ENCODE results near the gene HDAC5. TPM values are rescaled to one million over a fixed set of nuclear protein-coding genes. Genes with fewer than 3 reads are reported as not detected.

HDAC5 gene
- total and polyA plus RNA-seq, 2 of the 8 experiments (the other 6 are each of a cell fraction or from before 2014, with no cell fraction given) = 48.5 to 54.4 TPM

GRCh38 chr17:44092051-44092450 is 31.4 kb downstream of the HDAC5 start:
- Histone ChIP-seq H2BK12ac (ENCODE audit: low read depth, low read length) (no peak overlapping the region), H4K91ac (replicated peaks; ENCODE audit: insufficient read length, low read length) (no peak overlapping the region), H2BK20ac (ENCODE audit: low read length) (no peak overlapping the region), H4K5ac (ENCODE audit: insufficient read length, low read depth, low read length) (no peak overlapping the region), H3K18ac (ENCODE audit: extremely low read depth, low read length) (no peak overlapping the region), H2BK15ac (ENCODE audit: low read length) (no peak overlapping the region), H4K20me1 (replicated peaks in 1 of 2; ENCODE audit: control insufficient read depth in 1 of 2, insufficient read depth in 2 of 2, low read length in 2 of 2) (no peaks in the 10 kb centered on the region), H3K14ac (ENCODE audit: insufficient read length) (no peak overlapping the region), H3K27ac (ENCODE audit: low read depth, low read length) (no peak overlapping the region), H3K56ac (replicated peaks; ENCODE audit: insufficient read length, low read depth, low read length) (no peak overlapping the region), H3K27me3 (replicated peaks in 1 of 4; ENCODE audit: control insufficient read depth in 3 of 4, extremely low read depth in 1 of 4, insufficient read depth in 3 of 4, low read length in 3 of 4) (no peaks in the 10 kb centered on the region), H3K79me2 (ENCODE audit: control insufficient read depth in 1 of 2, insufficient read depth in 2 of 2, low read length in 2 of 2) (peaks cover 0 to 3% of the 10 kb centered on the region in 2 experiments; a peak in 1 of 4 replicates), H2AFZ (ENCODE audit: low read length) (no peak overlapping the region), H3K4me1 (replicated peaks in 1 of 4; ENCODE audit: control insufficient read depth in 3 of 4, insufficient read depth in 4 of 4, low read length in 3 of 4) (peaks cover 5 to 18% (median 11%) of the 10 kb centered on the region in 4 experiments), H3K4me3 (ENCODE audit: extremely low read depth in 1 of 4, insufficient read depth in 2 of 4, low read depth in 3 of 4, low read length in 4 of 4) (no peak overlapping the region), H2BK5ac (ENCODE audit: low read depth, low read length) (no peak overlapping the region), H3K4me2 (ENCODE audit: insufficient read depth in 1 of 2, low read depth in 2 of 2, low read length in 2 of 2) (no peak overlapping the region), H3K9ac (replicated peaks in 1 of 4; ENCODE audit: extremely low read depth in 1 of 4, low read depth in 3 of 4, low read length in 3 of 4) (no peak overlapping the region), H3K36me3 (ENCODE audit: control insufficient read depth in 2 of 4, insufficient read depth in 4 of 4, low read length in 3 of 4) (peaks cover 4 to 17% (median 13%) of the 10 kb centered on the region in 4 experiments; a peak in 6 of 8 replicates), H2BK120ac (replicated peaks; ENCODE audit: low read depth, low read length) (no peak overlapping the region), H3K9me3 (ENCODE audit: insufficient read depth in 2 of 2, low read depth in 1 of 2, low read length in 1 of 2) (no peaks in the 10 kb centered on the region), H3K23me2 (ENCODE audit: low read depth, low read length) (peaks cover 4% of the 10 kb centered on the region), H3K79me1 (ENCODE audit: low read depth, low read length) (no peaks in the 10 kb centered on the region; the same call in 1 of the 2 replicates), H4K8ac (ENCODE audit: extremely low read depth, insufficient read depth, low read length) (no peak overlapping the region), H2AK5ac (ENCODE audit: low read depth, low read length) (no peak overlapping the region), H3K4ac (replicated peaks; ENCODE audit: insufficient read length, low read depth, low read length) (no peak overlapping the region), H3K23ac (ENCODE audit: insufficient read length) (no peak overlapping the region)
- 86% methylated on average over 11 of the region's 11 CpGs; no CpG with 5 or more reads in 1 of the 2 experiments for WGBS, 2 experiments (ENCODE audit: extremely low coverage in 1 of 2, insufficient coverage in 1 of 2, insufficient read length in 1 of 2, insufficient replicate concordance in 2 of 2, low coverage in 1 of 2, low lambda C conversion rate in 2 of 2, missing lambda C conversion rate in 1 of 2)
- DNase-seq (ENCODE audit: low read depth in 1 of 2, low spot score in 2 of 2) (no peak), FAIRE-seq (no peak)
- TF ChIP-seq GTF2F1 (IDR thresholded peaks at IDR 0.05; ENCODE audit: borderline replicate concordance, low read depth, low read length) (no peak), EP300 (IDR thresholded peaks at IDR 0.05; ENCODE audit: borderline replicate concordance in 1 of 2, low read depth in 2 of 2, low read length in 2 of 2) (no peak), SIX5 (IDR thresholded peaks at IDR 0.05; ENCODE audit: low read depth, low read length) (no peak), NANOG (IDR thresholded peaks at IDR 0.05; ENCODE audit: insufficient read depth, low read depth, low read length, poor library complexity, severe bottlenecking) (no peak), TCF12 (IDR thresholded peaks at IDR 0.05; ENCODE audit: low read depth, low read length) (no peak), EGR1 (IDR thresholded peaks at IDR 0.05; ENCODE audit: borderline replicate concordance, low read depth, low read length) (no peak), SP1 (IDR thresholded peaks at IDR 0.05; ENCODE audit: low read depth, low read length) (no peak), SUZ12 (IDR thresholded peaks at IDR 0.05; ENCODE audit: low read length) (no peak), MAX (IDR thresholded peaks at IDR 0.05) (no peak), SP4 (IDR thresholded peaks at IDR 0.05; ENCODE audit: low read length) (no peak), SP2 (IDR thresholded peaks at IDR 0.05; ENCODE audit: low read length) (no peak)
- CTCF ChIA-PET (ENCODE audit: partially characterized antibody) = interaction anchor here (0.7 to 34.4 kb wide), 3 partner anchors 9 to 22 kb away, joined by 3 to 638 read pairs (median 6); partner anchors contain the start of gene HDAC5
- POLR2A ChIA-PET (ENCODE audit: partially characterized antibody) = interaction anchor here (1.0 to 1.4 kb wide), 5 partner anchors 9 to 32 kb away, joined by 3 to 5 read pairs (median 3); no protein-coding TSS in a partner anchor

Measured in H1 (cell line).